Measurements from ENCODE around the gene CSNK1D. TPM values are rescaled to one million over a fixed set of nuclear protein-coding genes. Genes with fewer than 3 reads are reported as not detected.

Gene CSNK1D
- total RNA-seq, 1 experiment from 2014 or later: 137 TPM

DNA sequence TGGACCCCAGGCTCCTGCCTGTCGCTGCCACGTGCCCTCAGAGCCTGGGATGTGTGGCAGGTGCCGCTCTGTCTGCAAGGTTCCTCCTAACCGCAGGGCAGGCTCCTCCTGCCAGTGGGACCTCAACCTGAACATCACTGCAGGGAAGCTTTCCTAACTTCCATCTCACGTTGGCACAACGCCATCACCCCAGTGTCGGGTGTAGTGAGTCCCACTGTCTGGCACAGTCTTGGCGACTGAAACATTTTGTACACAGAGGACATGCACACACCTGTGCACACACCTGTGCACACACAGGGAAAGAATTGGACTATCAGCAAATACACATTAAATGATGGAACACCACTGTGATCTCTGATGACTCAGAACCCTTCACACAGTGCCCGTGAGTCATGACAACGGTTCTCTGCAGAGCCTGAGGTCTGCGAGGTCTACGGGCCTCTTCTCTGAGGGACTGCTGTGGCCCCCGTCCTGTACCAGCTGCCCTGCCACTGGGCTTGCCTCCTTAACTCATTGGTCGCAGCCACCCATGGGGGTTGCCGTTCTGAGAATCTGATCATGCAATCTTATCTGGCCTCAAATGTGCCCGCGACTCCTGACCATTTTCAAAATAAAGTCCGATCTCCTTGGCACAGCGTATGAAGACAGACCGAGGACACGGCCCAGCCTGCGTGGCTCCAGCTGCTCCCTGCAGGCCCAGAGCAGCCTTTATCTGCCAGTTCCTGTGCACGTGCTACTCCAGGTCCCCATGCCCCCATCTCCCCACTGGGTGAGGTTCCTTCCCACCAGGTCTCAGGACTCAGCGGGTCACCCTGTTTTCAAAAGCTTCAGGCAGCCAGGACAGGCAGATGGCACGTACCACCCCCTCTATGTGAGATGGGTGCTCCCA lies 68.4 kb downstream of the CSNK1D start:
- Histone ChIP-seq H3K23ac (ENCODE audit: insufficient read length, low read depth, low read length) (no peak overlapping the region), H3K79me2 (ENCODE audit: insufficient read depth, low read length) (no peaks in the 10 kb centered on the region), H3K4ac (ENCODE audit: low read depth, low read length) (no peak overlapping the region), H4K20me1 (ENCODE audit: control insufficient read depth, insufficient read depth, insufficient read length) (no peaks in the 10 kb centered on the region), H3K56ac (ENCODE audit: insufficient read length, low read depth, low read length) (no peak overlapping the region), H2BK5ac (ENCODE audit: insufficient read length, low read length) (no peak overlapping the region), H4K91ac (ENCODE audit: insufficient read length, low read depth, low read length) (no peak overlapping the region), H3T11ph (ENCODE audit: low read length) (no peak overlapping the region), H2BK12ac (ENCODE audit: insufficient read length, low read depth, low read length) (no peak overlapping the region), H3K18ac (ENCODE audit: insufficient read length, low read depth, low read length) (no peak overlapping the region), H3K9me3 (ENCODE audit: control insufficient read depth, low read depth, low read length) (no peaks in the 10 kb centered on the region), H3K4me2 (ENCODE audit: insufficient read depth, insufficient read length, low read length) (no peak overlapping the region), H2BK120ac (ENCODE audit: low read depth, low read length, poor library complexity, severe bottlenecking) (no peak overlapping the region), H2BK15ac (ENCODE audit: low read depth, low read length) (no peak overlapping the region), H3K79me1 (ENCODE audit: insufficient read depth, low read depth, low read length, poor library complexity, severe bottlenecking) (no peaks in the 10 kb centered on the region), H3K27me3 (ENCODE audit: insufficient read depth, low read length) (no peaks in the 10 kb centered on the region), H2AFZ (ENCODE audit: low read length) (no peak overlapping the region), H4K5ac (ENCODE audit: insufficient read length, low read depth, low read length) (no peak overlapping the region), H3K14ac (ENCODE audit: insufficient read depth, low read length) (no peak overlapping the region), H3K9ac (ENCODE audit: extremely low read depth, insufficient read length, low read length) (no peak overlapping the region), H3K23me2 (ENCODE audit: insufficient read length, low read depth, low read length, poor library complexity, severe bottlenecking) (no peaks in the 10 kb centered on the region), H2AK5ac (ENCODE audit: insufficient read length, low read length) (no peak overlapping the region), H3K27ac (ENCODE audit: insufficient read length, low read depth, low read length) (no peak overlapping the region), H2BK20ac (ENCODE audit: low read depth, low read length, poor library complexity, severe bottlenecking) (no peak overlapping the region), H3K4me1 (ENCODE audit: insufficient read depth, low read length) (no peaks in the 10 kb centered on the region), H4K8ac (replicated peaks; ENCODE audit: insufficient read length, low read depth, low read length) (no peak overlapping the region)
- Mint-ChIP-seq H3K27ac (no peak overlapping the region), H3K4me3 (no peak overlapping the region), H3K27me3 (ENCODE audit: low read depth) (peaks cover 22% of the 10 kb centered on the region), H3K9me3 (no peaks in the 10 kb centered on the region), H3K4me1 (peaks cover 8 to 11% of the 10 kb centered on the region in 2 experiments), H3K36me3 (ENCODE audit: insufficient read depth in 1 of 3, low read depth in 3 of 3) (peaks cover 0 to 4% (median 0%) of the 10 kb centered on the region in 3 experiments; a peak in 3 of 7 replicates)
- TF ChIP-seq, protein P1, sequence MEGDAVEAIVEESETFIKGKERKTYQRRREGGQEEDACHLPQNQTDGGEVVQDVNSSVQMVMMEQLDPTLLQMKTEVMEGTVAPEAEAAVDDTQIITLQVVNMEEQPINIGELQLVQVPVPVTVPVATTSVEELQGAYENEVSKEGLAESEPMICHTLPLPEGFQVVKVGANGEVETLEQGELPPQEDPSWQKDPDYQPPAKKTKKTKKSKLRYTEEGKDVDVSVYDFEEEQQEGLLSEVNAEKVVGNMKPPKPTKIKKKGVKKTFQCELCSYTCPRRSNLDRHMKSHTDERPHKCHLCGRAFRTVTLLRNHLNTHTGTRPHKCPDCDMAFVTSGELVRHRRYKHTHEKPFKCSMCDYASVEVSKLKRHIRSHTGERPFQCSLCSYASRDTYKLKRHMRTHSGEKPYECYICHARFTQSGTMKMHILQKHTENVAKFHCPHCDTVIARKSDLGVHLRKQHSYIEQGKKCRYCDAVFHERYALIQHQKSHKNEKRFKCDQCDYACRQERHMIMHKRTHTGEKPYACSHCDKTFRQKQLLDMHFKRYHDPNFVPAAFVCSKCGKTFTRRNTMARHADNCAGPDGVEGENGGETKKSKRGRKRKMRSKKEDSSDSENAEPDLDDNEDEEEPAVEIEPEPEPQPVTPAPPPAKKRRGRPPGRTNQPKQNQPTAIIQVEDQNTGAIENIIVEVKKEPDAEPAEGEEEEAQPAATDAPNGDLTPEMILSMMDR (conservative IDR thresholded peaks at IDR 0.05): no peak
- no peak for DNase-seq
- WGBS (ENCODE audit: extremely low coverage, insufficient read length, low lambda C conversion rate): no CpG with 5 or more reads among the region's 25 CpGs

Data from H9 (cell line).